ENCODE data around the gene MGMT. TPM values are rescaled to one million over a fixed set of nuclear protein-coding genes. Genes with fewer than 3 reads are reported as not detected.

MGMT gene
- total and polyA plus RNA-seq, 2 experiments from 2014 or later, result 19.3 to 21.9 TPM

DNA sequence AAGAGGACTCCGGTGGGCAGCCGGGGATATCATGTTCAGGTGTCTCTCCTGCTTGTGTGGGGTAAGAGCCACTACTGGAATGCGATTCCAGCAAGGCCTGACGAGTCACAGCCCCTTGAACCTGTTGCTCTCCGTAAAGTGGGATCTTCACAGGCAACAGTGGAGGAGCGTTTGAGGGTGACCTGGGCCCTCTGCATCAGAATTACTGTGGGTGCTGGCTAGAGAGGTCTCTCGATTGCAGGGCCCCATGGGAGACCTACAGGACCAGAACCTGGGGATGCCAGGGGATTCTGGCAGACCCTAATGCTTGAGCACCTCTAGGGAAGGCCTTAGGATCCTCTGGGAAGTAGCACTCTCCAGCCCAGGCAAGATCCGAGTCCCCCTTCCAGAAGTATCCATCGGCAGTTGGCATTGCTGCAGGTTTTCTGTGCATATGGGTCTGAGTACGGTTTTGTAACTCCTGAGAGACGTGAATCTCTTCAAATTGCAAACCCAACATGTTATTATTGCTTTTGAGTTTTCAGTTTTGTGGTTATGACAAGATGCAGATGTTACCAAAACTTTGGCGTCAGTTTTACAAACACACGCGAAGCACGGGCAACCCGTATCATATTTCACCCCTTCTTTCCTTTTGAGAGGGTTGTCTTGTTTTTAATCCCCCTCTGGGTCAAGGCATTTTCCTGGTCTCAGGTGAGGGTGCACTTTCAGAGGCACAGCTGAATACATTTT lies 4.6 kb downstream of the MGMT start:
- peaks cover 12% of the 10 kb centered on the region for H3K27me3 Mint-ChIP-seq (ENCODE audit: insufficient read depth, low read depth, poor library complexity)
- no peak overlapping the region for H2AFZ ChIP-seq
- no peak overlapping the region for H3K4me2 ChIP-seq
- no peaks in the 10 kb centered on the region for H3F3A ChIP-seq (replicated peaks; ENCODE audit: low read depth)
- no peaks in the 10 kb centered on the region for H3K36me3 ChIP-seq (ENCODE audit: insufficient read depth)
- H3K9me3 Mint-ChIP-seq, result no peaks in the 10 kb centered on the region; the same call in 2 of the 3 replicates
- H3K27ac ChIP-seq (ENCODE audit: low read depth), result no peak overlapping the region
- H3K27me3 ChIP-seq (ENCODE audit: insufficient read depth), result no peaks in the 10 kb centered on the region
- H3K4me3 Mint-ChIP-seq, result no peak overlapping the region
- peaks cover 4% of the 10 kb centered on the region; the same call in 1 of the 3 replicates for H3K36me3 Mint-ChIP-seq (ENCODE audit: low read depth)
- H3K4me1 Mint-ChIP-seq, result 0 out of 3 replicates have a peak, but pooled peaks cover 5% of the 10 kb centered on the region
- ATAC-seq (no peak), DNase-seq (ENCODE audit: low spot score) (no peak)
- TF ChIP-seq ZNF114 (CRISPR knock-in tag; IDR thresholded peaks at IDR 0.05) (no peak), EZH2phosphoT487 (IDR thresholded peaks at IDR 0.05; ENCODE audit: unreplicated experiment) (no peak), STAT1 (IDR thresholded peaks at IDR 0.05; ENCODE audit: unreplicated experiment) (no peak), POLR2AphosphoS5 (IDR thresholded peaks at IDR 0.05; ENCODE audit: low read depth) (no peak), ZNF331 (CRISPR knock-in tag; IDR thresholded peaks at IDR 0.05; ENCODE audit: low read depth) (no peak), NANOG (IDR thresholded peaks at IDR 0.05; ENCODE audit: borderline replicate concordance) (no peak), JUNB (IDR thresholded peaks at IDR 0.05; ENCODE audit: unreplicated experiment) (no peak), CREB1 (CRISPR knock-in tag; IDR thresholded peaks at IDR 0.05; ENCODE audit: low read depth) (no peak)
- TF ChIP-seq, protein P1, sequence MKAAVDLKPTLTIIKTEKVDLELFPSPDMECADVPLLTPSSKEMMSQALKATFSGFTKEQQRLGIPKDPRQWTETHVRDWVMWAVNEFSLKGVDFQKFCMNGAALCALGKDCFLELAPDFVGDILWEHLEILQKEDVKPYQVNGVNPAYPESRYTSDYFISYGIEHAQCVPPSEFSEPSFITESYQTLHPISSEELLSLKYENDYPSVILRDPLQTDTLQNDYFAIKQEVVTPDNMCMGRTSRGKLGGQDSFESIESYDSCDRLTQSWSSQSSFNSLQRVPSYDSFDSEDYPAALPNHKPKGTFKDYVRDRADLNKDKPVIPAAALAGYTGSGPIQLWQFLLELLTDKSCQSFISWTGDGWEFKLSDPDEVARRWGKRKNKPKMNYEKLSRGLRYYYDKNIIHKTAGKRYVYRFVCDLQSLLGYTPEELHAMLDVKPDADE (IDR thresholded peaks at IDR 0.05), result no peak
- TF ChIP-seq, protein P2, sequence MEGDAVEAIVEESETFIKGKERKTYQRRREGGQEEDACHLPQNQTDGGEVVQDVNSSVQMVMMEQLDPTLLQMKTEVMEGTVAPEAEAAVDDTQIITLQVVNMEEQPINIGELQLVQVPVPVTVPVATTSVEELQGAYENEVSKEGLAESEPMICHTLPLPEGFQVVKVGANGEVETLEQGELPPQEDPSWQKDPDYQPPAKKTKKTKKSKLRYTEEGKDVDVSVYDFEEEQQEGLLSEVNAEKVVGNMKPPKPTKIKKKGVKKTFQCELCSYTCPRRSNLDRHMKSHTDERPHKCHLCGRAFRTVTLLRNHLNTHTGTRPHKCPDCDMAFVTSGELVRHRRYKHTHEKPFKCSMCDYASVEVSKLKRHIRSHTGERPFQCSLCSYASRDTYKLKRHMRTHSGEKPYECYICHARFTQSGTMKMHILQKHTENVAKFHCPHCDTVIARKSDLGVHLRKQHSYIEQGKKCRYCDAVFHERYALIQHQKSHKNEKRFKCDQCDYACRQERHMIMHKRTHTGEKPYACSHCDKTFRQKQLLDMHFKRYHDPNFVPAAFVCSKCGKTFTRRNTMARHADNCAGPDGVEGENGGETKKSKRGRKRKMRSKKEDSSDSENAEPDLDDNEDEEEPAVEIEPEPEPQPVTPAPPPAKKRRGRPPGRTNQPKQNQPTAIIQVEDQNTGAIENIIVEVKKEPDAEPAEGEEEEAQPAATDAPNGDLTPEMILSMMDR (conservative IDR thresholded peaks at IDR 0.05; ENCODE audit: low read depth in 2 of 2), result no peak
- TF ChIP-seq, protein P3, sequence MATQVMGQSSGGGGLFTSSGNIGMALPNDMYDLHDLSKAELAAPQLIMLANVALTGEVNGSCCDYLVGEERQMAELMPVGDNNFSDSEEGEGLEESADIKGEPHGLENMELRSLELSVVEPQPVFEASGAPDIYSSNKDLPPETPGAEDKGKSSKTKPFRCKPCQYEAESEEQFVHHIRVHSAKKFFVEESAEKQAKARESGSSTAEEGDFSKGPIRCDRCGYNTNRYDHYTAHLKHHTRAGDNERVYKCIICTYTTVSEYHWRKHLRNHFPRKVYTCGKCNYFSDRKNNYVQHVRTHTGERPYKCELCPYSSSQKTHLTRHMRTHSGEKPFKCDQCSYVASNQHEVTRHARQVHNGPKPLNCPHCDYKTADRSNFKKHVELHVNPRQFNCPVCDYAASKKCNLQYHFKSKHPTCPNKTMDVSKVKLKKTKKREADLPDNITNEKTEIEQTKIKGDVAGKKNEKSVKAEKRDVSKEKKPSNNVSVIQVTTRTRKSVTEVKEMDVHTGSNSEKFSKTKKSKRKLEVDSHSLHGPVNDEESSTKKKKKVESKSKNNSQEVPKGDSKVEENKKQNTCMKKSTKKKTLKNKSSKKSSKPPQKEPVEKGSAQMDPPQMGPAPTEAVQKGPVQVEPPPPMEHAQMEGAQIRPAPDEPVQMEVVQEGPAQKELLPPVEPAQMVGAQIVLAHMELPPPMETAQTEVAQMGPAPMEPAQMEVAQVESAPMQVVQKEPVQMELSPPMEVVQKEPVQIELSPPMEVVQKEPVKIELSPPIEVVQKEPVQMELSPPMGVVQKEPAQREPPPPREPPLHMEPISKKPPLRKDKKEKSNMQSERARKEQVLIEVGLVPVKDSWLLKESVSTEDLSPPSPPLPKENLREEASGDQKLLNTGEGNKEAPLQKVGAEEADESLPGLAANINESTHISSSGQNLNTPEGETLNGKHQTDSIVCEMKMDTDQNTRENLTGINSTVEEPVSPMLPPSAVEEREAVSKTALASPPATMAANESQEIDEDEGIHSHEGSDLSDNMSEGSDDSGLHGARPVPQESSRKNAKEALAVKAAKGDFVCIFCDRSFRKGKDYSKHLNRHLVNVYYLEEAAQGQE (IDR thresholded peaks at IDR 0.05; ENCODE audit: unreplicated experiment), result no peak
- TF ChIP-seq, protein P4, sequence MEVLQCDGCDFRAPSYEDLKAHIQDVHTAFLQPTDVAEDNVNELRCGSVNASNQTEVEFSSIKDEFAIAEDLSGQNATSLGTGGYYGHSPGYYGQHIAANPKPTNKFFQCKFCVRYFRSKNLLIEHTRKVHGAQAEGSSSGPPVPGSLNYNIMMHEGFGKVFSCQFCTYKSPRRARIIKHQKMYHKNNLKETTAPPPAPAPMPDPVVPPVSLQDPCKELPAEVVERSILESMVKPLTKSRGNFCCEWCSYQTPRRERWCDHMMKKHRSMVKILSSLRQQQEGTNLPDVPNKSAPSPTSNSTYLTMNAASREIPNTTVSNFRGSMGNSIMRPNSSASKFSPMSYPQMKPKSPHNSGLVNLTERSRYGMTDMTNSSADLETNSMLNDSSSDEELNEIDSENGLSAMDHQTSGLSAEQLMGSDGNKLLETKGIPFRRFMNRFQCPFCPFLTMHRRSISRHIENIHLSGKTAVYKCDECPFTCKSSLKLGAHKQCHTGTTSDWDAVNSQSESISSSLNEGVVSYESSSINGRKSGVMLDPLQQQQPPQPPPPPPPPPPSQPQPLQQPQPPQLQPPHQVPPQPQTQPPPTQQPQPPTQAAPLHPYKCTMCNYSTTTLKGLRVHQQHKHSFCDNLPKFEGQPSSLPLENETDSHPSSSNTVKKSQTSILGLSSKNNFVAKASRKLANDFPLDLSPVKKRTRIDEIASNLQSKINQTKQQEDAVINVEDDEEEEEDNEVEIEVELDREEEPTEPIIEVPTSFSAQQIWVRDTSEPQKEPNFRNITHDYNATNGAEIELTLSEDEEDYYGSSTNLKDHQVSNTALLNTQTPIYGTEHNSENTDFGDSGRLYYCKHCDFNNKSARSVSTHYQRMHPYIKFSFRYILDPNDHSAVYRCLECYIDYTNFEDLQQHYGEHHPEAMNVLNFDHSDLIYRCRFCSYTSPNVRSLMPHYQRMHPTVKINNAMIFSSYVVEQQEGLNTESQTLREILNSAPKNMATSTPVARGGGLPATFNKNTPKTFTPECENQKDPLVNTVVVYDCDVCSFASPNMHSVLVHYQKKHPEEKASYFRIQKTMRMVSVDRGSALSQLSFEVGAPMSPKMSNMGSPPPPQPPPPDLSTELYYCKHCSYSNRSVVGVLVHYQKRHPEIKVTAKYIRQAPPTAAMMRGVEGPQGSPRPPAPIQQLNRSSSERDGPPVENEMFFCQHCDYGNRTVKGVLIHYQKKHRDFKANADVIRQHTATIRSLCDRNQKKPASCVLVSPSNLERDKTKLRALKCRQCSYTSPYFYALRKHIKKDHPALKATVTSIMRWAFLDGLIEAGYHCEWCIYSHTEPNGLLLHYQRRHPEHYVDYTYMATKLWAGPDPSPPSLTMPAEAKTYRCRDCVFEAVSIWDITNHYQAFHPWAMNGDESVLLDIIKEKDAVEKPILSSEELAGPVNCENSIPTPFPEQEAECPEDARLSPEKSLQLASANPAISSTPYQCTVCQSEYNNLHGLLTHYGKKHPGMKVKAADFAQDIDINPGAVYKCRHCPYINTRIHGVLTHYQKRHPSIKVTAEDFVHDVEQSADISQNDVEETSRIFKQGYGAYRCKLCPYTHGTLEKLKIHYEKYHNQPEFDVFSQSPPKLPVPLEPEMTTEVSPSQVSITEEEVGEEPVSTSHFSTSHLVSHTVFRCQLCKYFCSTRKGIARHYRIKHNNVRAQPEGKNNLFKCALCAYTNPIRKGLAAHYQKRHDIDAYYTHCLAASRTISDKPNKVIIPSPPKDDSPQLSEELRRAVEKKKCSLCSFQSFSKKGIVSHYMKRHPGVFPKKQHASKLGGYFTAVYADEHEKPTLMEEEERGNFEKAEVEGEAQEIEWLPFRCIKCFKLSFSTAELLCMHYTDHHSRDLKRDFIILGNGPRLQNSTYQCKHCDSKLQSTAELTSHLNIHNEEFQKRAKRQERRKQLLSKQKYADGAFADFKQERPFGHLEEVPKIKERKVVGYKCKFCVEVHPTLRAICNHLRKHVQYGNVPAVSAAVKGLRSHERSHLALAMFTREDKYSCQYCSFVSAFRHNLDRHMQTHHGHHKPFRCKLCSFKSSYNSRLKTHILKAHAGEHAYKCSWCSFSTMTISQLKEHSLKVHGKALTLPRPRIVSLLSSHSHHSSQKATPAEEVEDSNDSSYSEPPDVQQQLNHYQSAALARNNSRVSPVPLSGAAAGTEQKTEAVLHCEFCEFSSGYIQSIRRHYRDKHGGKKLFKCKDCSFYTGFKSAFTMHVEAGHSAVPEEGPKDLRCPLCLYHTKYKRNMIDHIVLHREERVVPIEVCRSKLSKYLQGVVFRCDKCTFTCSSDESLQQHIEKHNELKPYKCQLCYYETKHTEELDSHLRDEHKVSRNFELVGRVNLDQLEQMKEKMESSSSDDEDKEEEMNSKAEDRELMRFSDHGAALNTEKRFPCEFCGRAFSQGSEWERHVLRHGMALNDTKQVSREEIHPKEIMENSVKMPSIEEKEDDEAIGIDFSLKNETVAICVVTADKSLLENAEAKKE (CRISPR knock-in tag; IDR thresholded peaks at IDR 0.05), result no peak
- no peaks in the 10 kb centered on the region for H3K9me2 ChIP-seq (ENCODE audit: insufficient read depth)
- no peak overlapping the region for H3K27ac Mint-ChIP-seq
- peaks cover 6% of the 10 kb centered on the region; the same call in 1 of the 2 replicates for H3K4me1 ChIP-seq (ENCODE audit: insufficient read depth)
- no peak overlapping the region for H3K4me3 ChIP-seq
- no peaks in the 10 kb centered on the region for H3K79me2 ChIP-seq (replicated peaks; ENCODE audit: insufficient read depth)
- H4K20me1 ChIP-seq (replicated peaks; ENCODE audit: insufficient read depth), result no peaks in the 10 kb centered on the region
